GM21786 (cell line): ENCODE data around the gene STPG4.

ENCODE experiments used
- ATAC-seq: cut with Tn5 transposase; IDR thresholded peaks from one replicate; pipeline ENCODE4 v1.9.1; 2021; ENCODE audit not compliant: unreplicated experiment

Gene STPG4

DNA sequence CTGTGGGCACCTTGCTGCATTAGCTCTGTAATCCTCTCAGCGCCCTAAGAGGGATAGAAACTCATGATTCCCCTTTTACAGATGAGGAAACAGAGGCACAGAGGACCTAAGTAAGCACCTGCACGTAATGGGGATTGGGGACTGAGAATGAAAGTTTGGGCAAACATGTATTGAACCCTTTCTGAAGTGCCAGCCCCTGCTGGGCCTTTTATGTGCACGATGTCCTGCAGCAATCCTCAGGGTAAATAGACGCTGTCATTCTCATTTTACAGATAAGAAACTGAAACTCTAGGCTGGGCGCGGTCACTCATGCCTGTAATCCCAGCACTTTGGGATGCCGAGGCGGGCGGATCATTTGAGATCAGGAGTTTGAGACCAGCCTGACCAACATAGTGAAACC lies 117.4 kb downstream of the STPG4 start:
- ATAC-seq = no peak
